ENCODE data around the gene HPCA.

HPCA gene

DNA sequence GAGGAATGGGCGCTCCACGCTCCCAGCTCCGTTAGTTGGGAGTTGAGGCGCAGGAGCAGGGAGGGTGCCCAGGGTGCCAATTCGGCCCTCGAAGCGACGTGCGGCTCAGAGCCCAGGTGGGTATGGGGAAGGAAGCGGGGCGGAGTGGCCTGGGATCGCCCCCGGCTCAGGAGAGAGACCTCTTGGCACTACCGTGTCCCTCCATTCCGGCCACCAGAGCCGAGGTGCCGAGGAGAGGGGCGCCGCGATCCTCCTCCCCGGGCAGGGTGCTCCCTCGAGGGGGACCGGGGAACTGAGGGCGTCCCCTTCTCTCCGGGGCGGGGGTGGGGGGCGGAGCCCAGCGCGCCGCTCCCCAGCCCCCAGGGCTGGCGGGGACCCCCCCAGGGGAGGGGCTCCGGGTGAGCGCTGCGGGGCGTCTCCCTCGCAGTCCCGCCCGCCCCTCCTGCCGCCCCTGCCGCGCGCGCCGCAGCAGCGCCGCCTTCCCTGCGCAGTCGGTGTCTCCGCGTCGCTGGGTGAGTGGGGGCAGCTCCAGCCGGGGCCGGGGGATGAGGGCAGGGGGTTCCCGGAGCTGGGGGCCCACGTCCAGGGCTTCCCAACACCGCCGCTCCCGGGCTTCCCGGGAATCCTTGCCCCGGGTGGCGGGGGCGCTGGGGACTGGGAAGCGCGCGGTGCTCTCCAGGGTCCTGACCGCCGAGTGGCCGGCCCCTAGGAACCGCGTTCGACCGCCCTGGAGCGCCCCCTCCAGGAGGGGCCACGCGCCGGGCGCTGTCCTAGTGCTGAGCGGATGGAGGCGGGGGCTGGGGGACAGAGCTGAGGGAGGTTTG is at the start of gene HPCA:
Gene HPCA (plus strand): TSS at position 488 of the 824 bp plus-strand sequence. CDS start 2,408 bp downstream, outside the sequence.
- DNase-seq = peak; percentile 77

DNA sequence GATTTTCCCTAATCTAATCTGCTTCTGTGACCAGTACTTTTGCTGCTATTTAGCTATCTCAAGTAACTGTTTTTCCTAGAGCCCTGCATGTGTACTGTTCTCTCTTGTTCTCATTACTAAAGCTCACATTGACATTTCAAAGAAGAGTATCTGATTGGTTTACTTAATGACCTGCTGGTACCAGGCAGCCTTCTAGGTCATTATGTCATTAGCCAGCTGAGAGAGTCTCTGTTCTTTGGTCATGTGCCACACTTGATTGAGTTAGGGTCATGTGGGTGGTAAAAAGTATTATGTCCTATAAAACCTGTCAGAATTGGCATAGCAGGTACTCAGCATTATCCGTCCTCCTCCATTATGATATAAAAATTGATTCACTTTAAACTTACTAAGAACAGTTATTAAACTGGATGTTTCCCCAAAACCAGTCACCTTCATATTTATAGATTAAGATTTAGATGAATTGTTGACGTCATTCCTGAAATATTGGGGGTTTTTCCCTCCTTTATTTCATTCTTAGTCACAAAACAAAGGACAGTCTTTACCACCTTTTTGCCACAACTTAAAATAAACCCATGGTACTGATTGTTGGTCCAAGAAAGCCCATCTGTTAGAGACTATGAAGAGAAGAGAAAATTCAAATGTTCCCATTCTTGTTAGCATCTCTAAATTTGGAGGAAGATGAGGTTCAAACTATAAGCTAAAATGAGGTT is 37.8 kb upstream of the HPCA start:
- peak; percentile 16 for DNase-seq

DNA sequence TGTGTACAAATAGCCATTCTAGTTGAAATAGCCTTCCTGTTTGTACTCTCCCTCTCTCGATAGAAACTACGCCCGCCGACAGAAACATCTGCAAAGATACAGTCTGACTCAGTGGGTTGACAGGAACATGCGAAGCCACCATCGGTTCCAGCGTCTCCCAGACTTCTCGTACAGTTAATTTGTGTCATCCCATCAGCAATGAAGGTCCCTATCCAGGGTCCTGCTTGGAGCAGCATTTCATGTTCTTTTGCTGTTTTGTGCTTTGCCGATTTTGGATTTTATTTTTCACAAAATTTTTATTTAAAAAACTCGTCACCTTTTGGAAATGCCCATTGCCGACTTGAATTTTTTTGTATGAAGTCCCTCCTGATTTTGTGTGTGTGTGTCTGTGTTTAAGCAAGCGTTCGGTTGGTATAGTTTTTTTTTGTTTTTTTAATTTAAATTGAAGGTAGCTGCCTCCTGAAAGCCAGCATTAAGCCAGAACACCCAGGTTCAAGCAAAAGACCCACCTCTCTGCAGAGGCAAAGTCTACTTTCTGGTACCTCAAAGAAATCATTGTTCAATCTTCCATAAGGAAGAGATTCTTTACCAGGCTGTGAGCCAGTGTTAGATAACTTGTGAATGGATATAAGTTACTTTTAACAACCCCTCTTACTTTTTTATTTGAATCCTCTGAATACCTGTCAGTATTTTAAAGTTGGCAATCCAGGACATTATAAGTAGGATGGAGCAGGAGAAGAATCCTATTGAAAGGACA is 30.3 kb upstream of the HPCA start:
- no peak for DNase-seq

DNA sequence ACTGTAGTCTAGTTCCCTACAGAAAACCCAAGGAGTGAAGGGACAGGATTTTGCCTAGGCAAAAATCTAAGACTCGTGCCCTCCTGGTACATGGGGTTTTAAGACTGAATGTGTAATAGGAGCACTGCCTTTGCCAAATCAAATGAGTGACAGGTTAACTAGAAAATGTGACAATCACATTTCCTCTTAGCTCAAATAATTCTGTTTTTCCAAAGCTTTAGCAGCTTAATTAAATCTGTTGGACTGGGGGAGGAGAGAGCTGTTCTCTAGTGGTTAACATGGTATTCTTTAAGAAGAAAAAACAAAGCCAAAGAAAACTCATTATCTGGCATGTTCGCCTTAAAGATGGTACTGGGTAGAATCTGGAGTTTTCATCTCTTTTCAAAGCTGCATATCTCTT is 28.2 kb upstream of the HPCA start:
- no peak for DNase-seq

DNA sequence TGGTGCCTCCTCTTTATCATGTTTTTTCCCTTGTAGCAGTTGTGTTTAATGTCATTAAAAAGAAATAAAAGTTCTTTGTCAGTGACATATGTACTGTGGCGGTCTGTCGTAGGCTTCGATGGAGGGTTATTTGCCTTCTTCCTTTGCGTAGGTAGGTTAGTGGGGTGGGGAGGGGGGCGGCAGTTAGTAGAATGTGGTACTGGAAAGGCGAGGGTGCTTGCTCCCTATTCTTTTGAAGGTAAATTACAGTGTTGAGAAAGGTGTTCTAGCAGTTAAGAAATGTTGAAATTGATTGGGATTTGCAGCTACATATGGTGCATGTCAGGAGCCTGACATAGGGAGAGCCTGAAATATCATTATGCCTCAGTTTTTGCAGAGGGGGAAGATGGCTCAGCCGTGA is 27.5 kb upstream of the HPCA start:
- DNase-seq = no peak

DNA sequence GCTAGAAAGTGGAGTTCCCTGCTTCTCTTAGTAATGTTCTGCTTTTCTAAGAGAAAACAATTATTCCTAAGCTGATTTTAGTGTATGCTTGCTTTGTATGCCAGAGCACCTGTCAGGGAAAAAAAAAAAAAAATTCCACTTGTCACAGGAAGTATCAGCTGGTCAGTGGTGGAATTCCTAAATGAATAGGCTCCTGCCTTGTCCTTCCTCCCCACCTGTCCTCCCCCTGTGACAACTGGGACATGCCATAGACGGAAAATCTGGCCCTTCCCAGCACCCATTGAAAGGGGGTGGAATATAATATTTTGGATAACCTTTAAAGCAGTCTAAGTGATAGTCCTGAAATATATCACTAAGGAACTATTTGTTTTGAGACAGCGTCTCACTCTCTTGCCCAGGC is 26.4 kb upstream of the HPCA start:
- DNase-seq = no peak

DNA sequence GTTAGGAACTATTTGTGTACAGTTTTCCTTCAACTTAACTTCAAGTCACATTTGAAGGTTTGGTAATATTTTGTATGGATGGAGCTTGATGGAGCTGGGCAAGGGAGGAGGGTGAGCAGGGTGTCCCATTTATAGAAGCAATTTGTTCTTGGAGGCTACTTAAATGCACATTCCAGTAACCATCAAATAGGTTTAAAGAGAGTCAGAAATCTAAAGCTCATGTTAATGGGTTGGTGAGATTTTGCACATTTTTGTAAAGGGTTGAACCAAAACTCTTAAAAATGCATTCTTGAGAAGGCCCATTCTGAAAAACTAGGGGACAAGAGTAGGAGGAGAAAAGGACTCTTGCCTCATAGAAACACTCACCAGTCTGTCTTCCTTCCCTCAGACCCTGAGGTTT is 25.7 kb upstream of the HPCA start:
- no peak for DNase-seq

DNA sequence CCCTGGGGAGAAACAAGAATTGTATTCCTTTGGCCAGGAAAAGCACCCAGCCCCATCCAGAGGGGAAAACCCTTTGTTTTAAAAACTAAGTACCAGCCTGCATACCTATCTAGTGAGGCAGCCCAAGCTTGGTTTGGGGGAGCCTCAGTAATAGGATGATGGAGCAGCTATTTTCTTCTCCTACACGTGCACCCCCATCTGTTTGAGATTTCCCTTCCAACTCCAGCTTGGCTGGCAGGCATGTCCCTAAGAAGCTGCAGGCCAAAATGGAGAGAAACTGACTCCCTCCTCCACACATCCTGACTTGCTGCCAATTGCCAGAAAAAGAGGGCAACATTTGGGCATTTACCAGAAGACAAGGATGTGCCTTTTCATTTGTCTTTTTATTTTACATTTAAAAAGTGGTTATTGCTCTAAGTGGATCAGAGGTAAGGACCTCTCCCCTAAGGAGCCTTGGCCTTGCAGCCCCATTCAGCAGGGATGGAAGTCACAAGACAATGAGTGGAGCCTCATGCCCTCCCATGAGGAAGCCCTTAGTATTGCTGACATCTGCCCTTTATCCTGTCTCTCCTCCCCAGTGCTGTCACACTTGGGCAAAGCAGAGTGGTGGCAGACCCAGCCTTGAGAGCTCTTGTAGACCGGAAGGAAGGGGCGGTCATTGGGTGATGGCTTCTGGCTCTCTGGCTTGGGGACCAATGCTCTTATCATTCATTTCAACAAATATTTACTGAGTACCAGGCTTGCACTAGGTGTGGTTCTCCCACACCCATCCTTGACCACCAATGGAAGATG is 24.2 kb upstream of the HPCA start:
- DNase-seq = no peak

DNA sequence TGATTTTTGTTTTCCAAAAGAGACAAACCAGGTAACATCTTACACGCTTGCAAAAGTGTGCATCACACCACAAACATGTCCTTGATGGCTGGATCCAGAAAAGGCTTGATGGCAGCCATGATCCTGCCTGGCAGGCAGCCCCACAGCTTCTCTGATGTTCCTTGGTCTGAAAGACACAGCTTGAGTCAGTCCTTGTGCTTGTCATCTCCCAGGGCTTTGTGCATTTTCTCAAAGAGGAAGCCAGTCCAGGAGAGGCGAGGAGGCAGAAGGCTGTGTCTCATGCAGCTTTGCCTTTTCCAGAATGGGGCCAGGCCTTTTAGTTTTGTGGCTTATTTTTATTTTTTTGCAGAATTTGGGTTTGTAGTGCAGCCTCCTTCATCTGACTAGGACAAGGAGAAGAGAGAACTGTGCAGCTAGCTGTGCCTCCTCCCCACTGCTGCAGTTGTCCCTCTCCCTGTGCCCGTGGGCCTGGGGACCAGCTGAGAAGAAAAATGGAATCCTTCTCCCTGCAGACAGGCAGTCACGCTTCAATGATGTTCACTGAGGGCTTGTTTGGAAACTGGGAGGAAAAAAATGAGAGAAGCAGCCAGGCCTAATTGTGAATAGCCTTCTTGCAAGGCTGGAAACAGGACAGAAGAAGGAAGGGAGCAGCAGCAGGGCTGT is 22.9 kb upstream of the HPCA start:
- DNase-seq = peak; percentile 33

DNA sequence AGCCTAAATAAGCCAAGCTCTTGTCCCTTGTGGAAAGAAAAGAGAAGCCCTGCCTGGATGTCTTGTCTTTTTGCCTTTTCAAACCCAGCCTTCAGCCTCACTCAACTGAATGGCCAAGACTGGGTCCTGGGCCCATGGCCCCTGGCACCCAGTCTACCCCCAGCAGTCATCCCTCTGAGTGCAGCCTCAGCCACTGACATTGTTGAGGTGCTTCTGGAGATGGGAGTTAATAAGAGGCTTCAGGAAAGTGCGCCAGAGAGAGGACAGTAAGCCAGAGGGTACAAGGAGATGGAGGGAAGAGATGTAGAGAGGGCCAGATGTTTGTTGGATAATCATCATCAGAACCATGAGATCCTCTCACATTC is 22.4 kb upstream of the HPCA start:
- no peak for DNase-seq

DNA sequence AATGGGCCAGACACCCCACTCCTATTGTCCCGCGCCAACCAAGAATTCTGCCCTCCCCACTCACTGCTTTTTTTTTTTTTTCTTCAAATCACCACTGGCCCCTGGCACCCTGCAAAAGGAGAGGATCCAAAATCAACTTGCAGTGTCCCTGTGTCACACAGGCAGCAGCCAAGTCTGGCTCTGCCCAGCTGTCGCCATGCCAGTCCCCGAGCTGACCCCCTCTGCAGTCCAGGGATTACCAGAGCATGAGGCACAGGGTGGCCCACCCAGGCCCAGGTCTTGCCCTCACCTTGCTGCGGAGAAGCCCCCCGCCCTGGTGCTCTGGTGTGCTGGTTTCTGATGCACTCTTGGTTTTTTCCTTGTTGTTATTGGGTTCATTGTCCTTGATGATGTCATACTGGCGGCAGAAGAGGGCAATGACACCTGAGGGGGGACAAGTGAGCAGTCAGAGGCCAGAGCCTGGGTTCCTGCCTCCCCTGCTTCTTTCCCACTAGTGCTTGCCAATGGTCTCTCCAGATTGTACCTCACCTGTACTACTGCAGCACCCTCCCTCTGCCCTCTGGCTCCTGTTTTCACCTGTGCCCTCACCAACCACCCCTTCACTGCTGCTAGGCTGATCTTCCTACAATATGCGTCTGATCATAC is 21.8 kb upstream of the HPCA start:
- no peak for DNase-seq

DNA sequence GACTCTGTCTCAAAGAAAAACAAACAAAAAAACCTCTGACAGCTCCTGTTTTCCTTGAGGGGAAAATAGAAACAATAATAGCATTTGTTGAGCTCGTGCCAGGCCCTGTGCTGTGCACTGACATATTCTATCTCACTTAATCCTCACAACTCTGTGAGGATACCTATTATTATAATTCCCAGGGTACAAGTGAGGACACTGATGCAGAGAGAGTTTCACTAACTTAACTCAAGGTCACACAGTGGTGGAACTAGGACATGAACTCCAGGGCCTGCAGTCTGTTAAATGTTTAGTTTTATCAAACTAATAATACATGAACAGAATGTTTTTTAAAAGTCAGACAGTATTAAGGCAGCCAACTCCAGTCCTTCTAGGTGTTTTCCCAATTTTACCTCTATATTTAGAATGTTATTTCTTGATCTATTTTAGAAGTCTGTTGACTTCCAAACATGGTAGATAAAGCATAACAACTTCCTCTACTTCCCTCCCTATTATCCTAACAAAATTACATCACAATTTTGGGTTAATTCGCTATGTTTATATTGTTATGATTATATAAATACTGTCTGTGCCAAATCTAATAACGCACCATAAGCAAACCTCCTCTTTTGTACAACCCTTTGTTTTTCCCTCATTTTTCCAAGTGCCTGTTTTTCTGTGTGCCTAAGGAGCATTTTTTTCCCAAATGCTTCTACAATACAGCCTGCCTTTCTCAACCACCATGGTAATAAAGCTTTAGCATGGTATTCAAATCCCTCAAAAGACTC is 20.5 kb upstream of the HPCA start:
- DNase-seq = no peak

DNA sequence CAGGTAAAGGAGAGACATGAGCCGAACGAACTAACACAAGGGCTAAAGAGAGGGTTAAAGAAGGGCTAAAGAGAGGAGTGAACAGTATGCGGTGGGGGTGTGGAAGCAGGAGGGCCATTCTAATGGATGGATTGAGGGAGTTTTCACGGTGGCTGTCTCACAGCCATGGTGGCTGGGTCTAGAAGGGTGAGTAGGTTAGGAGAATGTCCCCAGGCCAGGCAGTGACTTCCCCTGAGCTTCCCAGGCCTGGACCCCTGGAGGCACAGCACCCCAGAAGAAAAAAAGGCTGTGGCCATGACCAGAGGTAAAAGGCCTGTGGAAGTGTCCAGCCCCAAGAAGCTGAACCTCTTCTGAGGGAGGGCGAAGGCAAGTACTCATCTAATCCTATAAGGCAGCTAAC is 19.1 kb upstream of the HPCA start:
- DNase-seq = no peak

DNA sequence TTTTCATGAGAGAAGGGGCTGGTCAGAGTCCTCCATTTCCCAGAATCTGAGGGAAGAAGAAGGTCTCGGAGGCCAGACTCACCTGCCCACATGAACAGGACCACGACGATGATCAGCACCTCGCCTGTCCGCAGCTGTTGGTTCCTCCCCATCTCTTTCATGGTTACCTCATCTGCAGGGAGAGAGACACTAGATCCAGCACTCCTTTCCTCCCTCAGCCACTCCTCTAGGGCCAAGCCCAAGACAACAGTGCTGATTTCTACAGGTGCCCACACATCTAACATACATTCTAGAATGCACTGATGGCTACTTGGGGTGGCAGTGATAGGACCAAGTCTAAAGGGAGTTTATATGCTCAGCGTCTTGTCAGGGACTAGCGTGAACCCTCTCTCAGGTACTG is 18.6 kb upstream of the HPCA start:
- no peak for DNase-seq

DNA sequence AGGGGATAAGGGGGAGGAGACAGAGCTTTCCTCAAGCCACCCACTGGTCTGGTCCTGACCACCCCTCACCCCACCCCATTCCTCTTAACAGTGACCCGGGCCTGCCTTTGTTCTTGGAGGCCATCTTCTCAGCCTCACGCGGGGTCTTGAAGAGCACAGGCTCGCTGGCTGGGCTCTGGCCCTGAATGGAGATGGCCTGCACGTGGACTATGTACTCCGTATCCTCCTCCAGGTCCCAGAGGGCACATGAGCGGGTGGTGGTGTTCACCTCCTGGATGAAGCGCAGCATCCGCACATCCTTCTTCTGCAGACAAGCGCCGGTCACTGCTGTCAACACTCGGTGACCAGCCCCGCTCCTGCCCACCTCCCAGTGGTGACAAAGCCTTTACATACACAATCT is 18.2 kb upstream of the HPCA start:
- DNase-seq = no peak

DNA sequence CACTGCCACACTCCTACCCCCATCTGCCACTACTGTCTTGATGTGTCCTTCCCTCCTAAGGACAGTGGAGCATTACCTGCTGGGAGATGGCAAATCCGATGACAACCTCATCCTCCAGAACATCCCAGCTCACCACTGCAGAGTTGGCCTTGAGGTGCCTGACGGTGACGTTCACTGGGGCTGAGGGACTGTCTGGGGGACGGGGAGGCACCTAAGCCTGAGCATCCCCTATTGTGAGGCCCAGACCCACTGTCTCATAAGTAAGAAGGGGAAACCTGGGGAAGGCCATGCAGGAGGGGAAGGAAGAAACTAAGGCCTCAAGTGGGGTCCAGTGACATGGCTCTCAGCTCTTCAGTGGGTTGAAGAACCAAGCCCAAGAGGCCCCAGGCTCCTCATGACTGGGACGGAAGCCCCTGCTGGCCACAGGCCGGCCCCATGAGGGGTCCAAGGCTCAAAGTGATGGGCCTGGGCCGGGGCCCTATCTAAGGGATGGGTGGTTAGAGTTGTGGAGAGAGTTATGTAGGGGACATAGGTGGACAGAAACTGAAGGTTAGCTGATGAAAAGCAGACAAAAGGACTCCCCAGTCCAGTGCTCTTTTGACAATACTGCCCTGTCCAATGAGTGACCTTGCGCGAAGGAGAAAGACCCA is 17.4 kb upstream of the HPCA start:
- no peak for DNase-seq

DNA sequence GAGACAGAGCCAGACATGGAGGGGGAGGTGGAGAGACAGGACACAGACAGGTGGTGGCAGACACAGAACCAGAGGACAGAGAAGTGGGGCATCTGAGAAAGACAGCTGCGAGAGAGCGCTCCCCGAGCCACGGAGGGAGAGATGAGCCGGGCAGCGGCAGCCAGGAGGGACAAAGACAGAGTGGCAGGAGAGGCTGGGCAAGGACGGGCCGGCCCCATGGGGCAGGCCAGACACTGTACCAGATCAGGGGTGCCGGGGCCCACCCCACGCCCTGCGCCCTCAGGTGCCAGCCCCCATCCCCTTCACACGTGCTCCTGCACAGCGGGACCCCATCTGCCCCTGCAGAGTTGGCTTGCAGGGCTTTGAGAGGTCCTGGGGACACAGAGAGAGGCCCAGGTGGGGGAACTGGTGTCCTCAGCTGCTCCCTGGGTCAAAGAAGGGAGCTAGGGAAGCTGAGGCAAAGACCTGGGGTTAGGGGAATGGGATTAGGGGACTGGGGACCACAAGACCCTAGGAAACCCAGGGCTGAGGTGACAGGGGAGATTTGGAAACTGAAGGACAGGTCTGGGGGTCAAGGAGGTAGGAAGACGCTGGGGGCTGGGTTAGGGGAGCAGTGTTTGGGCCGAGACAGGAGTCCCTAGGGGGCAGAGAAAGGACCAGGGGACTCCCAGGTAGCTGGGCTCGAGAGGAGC is 16.2 kb upstream of the HPCA start:
- DNase-seq = no peak

DNA sequence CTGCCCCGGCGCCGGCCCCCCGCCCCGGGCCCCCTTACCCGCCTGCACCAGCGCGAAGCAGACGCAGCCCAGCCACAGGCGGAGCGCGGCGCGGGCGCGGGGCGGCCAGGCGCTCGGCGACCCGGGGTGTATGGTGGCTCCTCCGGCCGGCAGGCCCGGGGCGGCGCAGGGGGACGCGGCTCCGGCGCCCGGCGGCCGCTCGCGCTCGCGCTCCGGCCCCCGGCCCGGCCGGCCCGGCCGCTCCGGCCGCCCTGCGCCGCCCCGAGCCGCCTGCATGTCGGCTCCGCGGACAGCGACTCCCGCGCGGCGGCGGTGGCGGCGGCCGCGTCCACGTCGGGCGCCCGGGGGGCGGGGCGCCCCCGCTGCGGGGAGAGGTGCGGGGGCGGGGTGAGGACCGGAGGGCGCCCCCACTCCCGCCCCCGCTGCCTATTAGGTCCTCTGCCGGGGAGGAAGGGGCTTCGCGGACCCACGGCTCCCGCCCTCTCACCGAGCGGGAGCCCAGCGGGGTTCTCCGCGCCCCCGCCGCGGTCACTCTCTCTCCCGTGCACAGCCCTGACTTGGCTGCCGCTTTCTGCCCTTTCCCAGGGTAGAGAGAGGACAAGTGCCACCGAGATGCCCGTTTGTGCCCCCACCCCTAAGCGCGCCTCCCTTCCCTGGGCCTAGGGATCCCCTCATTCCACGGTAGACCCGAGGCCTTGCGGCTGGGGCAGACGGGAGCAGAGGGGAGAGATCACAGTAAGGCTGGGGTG is 15.5 kb upstream of the HPCA start, which contains the start of gene FNDC5:
Gene FNDC5 (minus strand): TSS at position 298 of the 749 bp plus-strand sequence.
- DNase-seq = peak; percentile 38
